DOHH2 (cell line): Measurements from ENCODE around the gene AIF1L.

Experiments used
- EZH2phosphoT487 ChIP-seq: fragments of 200-600 bp; sonication (generic); IDR thresholded peaks from 2 replicates; pipeline ENCODE4 v1.6.1; 2017; ENCODE audit warnings: borderline replicate concordance, mild to moderate bottlenecking, antibody characterized with exemption, low read length, moderate library complexity, mixed read lengths
- TF ChIP-seq, protein P1 (sequence below): fragments of 200-600 bp; sonication (generic); IDR thresholded peaks from one replicate; pipeline ENCODE4 v1.5.1; 2014; ENCODE audit warnings: antibody characterized with exemption, mild to moderate bottlenecking, low read depth, low read length; ENCODE audit not compliant: poor library complexity, severe bottlenecking

DNA sequence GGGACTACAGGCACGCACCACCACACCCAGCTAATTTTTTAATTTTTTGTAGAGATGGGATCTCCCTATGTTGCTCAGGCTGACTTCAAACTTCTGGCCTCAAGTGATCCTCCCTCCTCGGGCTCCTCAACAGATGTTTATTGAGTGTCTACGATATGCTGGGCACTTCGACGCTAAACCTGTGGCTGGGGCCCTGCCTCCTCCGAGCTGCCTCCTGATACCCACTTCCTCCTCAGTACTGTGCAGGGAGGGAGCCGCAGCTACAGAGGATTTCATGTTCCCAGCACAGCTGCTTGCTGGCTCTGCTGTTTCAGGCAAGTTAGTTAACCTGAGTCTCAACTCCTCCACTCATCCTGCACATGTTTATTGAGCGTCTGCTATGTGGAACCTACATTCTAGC is 9.6 kb downstream of the AIF1L start:
- TF ChIP-seq, protein P1, sequence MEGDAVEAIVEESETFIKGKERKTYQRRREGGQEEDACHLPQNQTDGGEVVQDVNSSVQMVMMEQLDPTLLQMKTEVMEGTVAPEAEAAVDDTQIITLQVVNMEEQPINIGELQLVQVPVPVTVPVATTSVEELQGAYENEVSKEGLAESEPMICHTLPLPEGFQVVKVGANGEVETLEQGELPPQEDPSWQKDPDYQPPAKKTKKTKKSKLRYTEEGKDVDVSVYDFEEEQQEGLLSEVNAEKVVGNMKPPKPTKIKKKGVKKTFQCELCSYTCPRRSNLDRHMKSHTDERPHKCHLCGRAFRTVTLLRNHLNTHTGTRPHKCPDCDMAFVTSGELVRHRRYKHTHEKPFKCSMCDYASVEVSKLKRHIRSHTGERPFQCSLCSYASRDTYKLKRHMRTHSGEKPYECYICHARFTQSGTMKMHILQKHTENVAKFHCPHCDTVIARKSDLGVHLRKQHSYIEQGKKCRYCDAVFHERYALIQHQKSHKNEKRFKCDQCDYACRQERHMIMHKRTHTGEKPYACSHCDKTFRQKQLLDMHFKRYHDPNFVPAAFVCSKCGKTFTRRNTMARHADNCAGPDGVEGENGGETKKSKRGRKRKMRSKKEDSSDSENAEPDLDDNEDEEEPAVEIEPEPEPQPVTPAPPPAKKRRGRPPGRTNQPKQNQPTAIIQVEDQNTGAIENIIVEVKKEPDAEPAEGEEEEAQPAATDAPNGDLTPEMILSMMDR, result no peak
- no peak for TF ChIP-seq EZH2phosphoT487
